Esophagus squamous epithelium (tissue), 4 donors: Measurements from ENCODE around the gene SPTLC1.

Source experiments
- POLR2A ChIP-seq, 4 donors: fragments of 450-650 bp; IDR thresholded peaks; one replicate each; pipeline ENCODE4 v1.6.1; 2017; ENCODE audit warnings: antibody characterized with exemption in 4 of 4, mild to moderate bottlenecking in 4 of 4, moderate library complexity in 3 of 4
- TF ChIP-seq, protein P1 (sequence below), 6 experiments: fragments of 450-650 bp in 4 of 6; fragments of 200-600 bp in 2 of 6; sonication (generic) in 2 of 6; IDR thresholded peaks; one replicate each; pipeline ENCODE4 v1.5.1; 2016 to 2019; ENCODE audit warnings: antibody characterized with exemption in 6 of 6, mild to moderate bottlenecking in 4 of 6, moderate library complexity in 4 of 6

DNA sequence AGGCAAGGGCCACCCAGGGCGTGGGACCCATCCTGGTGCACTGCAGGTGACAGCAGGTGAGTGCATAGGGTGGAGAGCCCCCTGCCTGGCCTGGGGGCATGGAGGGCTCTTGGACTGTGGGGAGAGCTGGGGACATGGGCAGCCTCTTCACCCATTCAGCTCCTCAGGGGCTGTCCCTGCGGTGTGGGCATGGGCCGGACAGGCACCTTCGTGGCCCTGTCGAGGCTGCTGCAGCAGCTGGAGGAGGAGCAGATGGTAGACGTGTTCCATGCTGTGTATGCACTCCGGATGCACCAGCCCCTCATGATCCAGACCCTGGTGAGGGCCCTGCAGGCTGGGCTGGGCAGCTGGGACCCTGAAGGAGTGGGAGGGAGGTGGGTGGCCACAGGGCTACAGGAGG, 20.4 kb upstream of the SPTLC1 start:
- TF ChIP-seq, protein P1, sequence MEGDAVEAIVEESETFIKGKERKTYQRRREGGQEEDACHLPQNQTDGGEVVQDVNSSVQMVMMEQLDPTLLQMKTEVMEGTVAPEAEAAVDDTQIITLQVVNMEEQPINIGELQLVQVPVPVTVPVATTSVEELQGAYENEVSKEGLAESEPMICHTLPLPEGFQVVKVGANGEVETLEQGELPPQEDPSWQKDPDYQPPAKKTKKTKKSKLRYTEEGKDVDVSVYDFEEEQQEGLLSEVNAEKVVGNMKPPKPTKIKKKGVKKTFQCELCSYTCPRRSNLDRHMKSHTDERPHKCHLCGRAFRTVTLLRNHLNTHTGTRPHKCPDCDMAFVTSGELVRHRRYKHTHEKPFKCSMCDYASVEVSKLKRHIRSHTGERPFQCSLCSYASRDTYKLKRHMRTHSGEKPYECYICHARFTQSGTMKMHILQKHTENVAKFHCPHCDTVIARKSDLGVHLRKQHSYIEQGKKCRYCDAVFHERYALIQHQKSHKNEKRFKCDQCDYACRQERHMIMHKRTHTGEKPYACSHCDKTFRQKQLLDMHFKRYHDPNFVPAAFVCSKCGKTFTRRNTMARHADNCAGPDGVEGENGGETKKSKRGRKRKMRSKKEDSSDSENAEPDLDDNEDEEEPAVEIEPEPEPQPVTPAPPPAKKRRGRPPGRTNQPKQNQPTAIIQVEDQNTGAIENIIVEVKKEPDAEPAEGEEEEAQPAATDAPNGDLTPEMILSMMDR (IDR thresholded peaks at IDR 0.05): no peak
- no peak for TF ChIP-seq POLR2A (IDR thresholded peaks at IDR 0.05)
